IPS DF 4.7 (cell line): ENCODE data around the gene MPG.

ENCODE experiments used
- DNase-seq: peaks from one replicate; pipeline ENCODE4 v3.0.0-alpha.2; 2013; ENCODE audit warnings: low spot score; ENCODE audit errors: extremely low read depth

MPG gene

DNA sequence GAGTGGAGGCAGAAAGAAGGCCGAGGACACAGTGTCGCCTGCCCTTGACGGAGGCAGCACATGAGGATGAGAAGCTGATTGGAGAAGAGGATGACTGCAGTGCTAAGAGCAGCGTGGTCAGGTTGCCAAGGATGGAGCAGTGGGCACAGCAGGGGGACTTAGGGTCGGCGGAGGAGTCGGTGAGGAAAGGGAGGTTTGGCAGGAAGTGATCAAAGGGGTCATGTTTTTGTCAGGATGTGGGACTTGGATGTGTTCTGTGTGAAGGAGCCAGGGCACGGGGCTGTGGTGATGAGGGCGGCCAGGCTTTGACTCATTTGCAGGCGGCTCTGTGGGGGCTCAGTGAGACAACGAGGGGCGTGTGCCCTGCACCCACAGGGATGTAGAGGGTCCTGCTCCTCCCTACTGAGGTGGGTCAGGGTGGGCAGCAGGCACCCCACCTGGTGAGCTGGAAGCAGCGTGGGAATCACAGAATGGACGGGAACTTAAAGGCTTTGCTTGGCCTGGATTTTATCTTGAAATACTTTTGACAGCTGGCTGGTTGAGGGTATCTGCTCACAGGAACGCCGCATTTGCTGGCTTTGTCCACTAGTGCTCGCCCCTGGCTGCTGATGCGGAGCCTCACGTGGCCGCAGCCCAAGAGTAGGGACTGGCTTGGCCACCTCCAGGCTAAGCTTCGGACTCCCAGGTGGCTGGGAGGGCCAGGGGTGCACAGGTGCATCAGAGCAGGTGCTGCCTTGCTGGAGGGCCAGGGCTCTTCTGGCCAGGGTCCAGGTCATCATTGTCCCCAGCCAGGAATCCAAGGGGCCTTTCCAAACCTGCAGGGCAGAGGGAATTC, 6.0 kb downstream of the MPG start:
- no peak for DNase-seq

DNA sequence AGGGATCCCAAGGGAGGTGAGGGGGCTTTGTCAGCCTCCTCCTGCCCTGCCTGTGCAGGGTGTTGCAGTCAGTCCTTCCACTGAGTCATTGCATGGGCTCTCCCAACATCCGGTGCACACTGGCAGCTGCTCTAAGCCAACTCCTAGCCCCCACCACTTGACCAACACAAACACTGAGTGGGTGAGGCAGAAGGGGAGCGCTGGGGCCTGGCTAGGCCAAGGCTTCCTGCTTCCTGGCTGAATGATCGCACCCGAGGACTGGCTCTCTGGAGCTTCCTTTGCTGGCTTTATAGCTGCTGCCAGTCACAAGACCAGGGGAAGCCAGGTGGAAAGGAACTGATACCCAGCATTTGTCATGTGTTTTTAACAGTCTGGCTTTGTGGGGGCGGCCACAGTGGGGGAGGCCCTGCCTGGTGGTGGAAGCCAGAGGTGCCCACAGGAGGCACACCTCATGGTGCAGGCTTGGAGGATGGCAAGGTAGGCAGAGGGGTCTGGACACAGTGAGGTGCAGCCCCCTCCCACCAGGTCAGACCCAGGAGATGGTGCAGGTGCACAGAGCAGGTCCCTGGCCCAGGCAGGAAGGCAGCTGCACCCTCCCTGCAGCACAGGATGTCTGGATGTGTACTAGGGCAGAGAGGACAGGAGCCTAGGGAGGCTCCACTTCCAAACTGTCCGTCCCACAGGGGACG, 6.8 kb downstream of the MPG start:
- no peak for DNase-seq

DNA sequence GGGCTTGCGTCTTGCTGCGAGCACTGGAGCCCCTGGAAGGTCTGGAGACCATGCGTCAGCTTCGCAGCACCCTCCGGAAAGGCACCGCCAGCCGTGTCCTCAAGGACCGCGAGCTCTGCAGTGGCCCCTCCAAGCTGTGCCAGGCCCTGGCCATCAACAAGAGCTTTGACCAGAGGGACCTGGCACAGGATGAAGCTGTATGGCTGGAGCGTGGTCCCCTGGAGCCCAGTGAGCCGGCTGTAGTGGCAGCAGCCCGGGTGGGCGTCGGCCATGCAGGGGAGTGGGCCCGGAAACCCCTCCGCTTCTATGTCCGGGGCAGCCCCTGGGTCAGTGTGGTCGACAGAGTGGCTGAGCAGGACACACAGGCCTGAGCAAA, 7.4 kb downstream of the MPG start:
- no peak for DNase-seq

DNA sequence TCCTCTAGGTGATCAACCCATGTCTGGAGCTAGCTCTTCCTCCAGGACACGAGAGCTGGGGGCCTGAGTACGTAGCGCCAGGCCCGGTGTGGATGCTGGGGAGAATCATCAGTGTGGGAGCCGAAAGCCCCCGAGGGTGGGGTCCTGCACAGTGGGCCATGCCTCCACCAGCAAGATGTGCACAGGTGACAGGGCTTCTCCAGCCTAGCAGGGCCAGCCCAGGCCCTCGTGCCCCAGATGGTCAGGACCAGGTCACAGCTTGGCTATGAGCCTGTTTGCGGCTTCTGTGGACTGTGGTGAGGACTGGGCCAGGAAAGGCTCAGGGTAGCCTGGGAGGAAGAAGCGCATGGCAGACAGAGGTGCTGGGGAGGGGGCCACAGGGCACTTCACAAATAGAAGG, 7.8 kb downstream of the MPG start:
- DNase-seq, result no peak

DNA sequence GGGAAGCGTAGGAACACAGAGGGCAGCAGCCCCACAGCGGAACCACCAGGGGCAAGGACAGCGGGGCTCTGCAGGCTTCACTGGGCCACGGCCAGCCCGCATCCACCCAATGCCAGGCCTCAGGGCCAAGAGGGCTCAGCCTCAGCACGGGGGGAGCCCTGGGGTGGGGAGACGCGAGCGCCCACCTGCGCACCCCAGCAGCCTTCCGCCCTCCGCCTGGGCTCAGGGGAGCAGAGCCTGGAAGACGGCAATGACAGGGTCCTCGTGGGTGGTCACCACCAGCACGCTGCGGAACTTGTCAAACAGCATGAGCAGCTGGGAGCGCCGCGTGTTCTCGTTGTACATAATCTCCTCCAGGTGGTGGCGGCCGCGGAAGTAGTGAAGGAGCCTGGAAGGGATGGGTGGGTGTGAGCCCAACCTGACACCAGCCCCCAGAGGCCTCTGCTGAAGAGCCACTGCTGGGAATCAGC, 8.5 kb downstream of the MPG start:
- no peak for DNase-seq

DNA sequence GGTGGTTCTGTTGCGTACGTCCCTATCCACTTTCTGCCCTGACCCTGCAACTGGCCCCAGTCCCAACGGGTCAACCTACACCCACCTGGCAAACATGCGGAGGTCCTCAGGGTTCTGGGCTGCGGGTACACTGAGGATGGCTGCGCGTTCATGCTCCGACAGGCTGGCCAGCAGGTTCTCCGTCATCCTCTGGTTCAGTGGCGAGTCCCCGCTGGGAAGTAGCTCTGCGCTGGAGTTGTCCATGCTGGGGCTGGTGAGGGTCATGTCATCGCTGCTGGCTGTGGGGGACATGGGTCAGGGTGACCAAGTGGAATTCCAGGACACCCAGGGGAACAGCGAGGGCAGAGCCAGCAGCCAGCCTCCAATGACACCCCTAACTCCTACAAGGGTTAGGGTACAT, 10.6 kb downstream of the MPG start:
- no peak for DNase-seq

DNA sequence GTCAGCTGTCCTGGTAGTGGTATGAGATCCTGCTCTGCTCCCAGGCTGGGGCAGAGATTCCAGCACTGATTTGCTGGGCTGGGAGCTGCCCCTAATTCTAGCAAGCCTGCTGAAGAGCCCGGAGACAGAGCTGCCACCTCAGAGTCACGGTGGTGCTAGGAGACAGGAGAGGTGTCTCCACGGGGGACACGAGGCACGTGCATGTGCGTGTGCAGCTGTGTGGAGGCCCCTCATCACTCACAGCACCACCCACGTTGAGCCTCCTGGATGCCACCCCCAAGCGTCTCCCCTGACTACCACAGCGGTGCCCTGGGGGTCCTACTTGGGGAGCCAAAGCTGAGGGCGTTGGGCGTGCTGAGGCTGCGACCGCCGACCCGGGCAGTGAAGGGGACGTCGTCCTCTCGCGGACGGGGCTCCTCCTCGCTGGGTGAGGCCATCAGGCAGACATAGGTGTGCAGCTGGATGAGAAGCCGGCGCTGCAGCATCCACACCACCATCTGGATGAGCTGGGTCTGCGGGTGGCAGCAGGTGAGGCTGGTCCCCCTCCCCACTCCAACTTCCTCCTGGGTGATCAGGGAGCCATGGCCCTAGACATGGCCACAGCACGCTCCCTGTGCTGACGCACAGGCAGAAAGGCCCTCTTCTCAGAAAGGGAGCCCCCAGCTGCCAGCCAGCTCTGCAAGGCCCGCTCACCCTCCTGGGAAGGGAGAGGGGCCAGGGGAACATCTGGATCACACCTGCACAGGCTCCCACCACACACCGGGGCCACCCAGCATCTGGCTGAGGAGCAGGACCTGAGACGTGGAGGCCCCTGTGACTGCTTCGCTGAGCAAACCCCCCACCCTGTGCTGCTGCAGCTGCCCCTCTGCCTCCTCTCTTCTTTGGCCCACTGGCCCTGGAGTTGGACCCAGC, 11.6 kb downstream of the MPG start:
- DNase-seq, result no peak

DNA sequence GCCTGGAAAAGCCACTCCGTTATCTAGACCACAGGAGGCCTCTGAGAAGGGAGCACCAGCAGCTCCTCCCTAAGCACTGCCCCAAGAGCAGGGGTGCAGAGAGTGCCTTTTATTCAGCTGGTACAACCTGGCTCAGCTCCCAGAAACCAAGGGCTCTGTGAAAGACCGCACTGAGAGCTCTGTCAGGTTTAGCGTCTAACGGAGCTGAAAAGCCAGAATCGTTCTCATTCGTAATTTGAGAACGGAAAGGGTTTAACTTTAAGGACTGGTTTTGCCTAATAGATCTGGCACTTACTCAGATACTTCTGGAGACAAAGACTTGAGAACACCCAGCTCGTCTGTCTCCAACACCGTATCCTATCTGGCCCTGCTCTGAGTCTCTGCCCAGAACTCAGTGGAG, 13.5 kb downstream of the MPG start:
- no peak for DNase-seq

DNA sequence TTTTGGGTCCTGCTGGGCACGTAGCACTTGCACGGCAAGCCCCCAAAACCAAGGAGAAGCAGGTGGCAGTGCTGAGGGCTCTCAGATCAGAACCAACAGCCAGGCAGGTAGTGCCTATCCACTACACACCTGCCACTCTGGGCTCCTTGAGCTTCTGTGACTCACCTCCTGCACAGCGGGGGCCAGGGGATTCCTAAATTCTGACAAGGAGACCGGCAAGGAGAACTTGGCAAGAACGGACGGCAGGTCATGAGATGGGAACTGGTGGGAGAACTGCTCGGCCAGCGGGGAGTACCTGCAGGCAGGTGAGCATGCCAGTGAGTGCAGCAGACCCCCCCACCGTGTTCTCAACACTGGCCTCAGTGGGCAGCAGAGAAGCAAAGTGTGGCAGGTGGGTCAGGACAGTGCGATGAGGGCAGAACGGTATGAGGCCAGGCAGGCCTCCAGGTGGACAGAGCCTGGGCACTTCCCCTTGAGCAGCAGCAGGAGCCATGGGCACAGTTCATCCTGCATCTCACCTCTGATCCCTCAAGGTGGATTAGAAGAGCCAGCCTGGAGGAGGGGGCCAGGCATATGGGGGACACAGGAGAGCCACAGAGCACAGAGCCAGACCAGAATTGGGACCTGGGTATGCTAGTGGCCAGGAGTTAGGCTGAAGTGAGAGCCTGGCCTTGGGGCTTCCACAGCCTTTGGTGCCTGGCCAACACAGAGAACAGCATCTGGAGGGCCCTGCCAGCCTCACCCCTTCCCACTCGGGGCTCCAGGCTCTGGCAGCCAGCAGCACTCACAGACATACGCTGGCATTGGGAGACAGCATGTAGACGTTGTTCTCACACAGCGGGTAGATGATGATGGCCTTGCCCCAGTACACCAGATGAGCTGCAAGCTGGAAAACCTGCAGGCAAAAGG, 14.7 kb downstream of the MPG start:
- DNase-seq, result no peak

DNA sequence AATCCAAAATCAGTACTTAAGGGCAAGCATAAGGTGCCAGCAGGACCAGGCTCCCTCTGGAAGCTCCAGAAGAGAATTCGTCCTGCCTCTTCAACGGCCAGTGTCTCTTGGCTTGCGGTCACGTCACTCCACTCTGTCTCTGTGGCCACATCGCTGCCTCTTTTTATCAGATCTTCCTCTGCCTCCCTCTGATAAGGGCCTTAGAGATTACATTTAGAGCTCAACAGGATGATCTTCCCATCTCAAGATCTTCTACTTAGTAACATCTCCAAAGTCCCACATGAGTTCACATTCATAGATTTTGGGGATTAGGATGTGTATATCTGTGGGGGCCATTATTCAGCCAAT, 16.9 kb downstream of the MPG start:
- no peak for DNase-seq

DNA sequence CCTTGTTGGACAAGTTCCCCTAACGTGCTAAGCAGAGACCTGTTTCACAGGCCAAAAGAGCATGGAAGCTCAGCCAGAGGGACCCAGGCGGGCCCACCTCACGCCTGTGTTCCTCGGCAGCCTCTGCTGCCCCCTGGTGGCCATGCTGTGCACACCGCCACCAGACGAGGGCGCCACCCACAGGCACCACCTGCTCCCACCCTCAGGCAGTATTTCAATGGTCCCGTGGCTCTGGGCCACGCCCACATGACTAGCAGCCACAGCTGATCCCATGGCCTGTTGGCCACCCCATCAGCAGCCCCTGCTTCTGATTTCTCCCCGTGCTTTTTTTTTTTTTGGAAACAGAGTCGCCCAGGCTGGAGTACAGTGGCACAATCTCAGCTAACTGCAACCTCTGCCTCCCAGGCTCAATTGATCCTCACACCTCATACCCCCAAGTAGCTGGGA, 18.9 kb downstream of the MPG start:
- peak; percentile 76 for DNase-seq

DNA sequence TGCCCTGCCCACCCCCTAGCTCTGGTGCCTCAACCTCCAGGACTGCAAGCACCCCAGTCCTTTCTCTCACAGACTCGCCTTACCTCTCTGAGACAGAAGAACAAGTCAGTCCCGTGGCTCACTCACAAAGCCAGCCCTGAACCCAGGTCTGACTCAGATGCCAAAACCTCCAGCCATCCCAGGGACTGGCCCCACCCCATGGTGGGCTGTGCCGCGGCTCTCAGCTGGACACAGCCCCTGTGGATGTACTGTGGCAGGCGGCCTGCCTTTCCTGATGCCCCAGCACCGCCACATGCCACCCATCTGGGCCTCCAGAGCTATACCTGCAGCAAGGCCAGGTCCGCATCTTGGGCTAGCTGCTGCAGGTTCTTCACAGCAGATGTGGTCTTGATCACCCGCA, 19.8 kb downstream of the MPG start:
- DNase-seq, result no peak

DNA sequence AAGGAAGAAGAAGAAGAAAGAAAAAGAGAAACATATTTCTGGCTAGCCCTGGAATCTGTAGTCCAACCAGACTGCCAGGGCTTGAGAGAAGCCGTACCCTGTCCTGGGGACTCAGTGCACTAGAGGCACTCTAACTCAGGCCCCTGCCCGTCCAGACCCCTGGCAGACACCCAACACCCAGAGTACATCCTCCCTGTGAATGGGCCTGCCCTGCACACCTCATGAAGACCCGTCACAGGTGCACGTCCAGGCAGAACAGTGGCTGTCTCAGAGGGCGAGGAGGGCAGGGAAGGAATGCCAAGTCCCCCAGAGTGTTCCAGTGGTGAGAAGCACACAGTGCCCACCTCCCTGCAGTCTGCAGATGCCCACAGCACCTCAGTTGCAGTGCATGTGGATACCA, 23.0 kb downstream of the MPG start:
- DNase-seq, result no peak

DNA sequence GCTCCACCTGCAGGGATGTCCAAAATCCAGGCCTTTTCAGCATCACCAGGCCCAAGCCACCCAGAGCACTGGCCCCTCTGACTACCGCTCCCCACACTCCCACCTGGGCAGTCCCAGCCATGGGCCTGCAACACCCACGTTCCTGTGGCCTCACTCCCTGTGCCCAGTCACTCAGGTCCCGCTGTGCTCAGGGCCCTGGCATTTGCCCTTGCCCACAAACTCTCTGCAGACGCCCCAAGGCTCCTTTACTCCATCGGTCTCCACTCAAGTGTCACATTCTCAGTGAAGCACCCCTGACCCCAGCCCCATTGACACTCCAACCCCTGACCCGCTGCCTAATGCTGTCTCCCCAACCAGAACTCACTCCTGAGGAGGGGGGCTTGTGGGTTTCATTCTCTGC, 23.6 kb downstream of the MPG start:
- DNase-seq, result no peak

DNA sequence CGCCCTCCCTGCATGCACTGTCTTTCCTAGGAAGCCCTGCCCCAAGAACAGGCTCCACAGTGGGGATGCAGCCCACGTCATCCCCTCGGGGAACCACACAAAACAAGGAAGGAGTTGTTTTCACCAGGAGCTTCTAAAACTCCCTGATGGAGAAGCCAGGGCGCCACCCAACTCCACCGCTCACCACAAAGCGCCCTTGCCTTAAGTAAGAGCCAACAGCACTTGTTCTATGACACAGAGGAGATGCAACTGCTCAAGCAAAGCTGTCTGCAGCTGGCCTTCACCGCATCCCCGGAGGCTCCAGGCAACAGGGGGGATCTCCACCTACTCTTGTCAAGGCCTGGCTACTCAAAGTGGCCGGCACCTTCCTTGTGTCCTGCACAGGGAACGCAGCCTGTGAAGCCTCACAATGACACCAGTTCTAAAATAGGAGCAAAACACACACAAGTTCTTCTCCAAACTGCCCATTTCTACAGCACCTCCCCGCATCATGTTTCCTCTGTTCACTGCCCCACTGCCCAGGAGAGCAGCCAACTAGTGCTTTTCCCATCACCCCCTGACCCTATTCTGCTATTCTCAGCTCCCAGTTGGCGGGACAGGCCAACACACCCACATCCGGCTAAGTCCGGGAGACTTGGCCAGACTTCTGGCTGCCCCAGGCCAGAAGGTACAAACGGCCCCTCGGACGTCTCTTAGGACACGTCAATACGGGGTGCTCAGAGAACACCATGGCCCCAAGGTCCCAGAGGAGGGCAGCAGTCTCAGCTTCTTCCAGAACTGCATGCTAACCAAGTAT, 24.2 kb downstream of the MPG start:
- DNase-seq, result no peak

DNA sequence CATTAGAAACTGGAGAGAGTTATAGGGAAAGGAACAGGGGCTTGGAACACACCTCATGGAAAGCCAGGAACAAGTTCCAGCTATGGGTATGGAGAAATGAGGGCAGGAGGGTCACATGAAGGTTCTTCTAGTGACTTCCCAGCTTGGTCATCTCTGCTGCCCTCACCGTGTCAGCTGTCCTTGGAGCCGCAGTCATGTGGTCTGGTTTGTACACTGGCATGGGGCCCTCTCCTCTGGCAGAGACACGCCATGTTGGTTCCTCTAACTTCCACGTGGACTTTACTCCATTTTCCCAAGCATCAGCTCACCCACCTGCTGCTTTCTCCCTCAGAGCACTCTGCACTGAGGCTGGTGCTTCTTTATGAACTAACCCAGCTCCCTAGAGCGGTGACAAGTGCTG, 26.3 kb downstream of the MPG start:
- no peak for DNase-seq

DNA sequence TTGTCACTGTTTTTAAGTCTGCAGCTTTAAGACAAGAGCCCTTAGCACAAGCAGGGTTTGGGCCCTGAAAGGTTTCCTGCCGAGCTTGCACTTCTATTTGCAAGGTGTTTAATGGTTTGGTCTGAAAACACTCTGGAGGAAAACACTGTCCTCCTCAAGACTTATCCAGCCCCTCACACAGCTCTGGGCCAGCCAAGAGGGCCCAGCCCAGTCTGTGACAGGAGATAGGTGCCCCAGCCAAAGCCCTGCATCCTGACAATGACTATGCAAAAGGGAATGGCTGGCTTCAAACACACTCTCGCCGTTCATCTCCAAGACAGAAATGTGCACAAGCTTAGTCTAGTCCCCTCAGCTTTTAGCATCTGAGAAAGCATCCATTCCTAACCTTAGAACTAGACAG, 26.9 kb downstream of the MPG start:
- DNase-seq, result no peak

DNA sequence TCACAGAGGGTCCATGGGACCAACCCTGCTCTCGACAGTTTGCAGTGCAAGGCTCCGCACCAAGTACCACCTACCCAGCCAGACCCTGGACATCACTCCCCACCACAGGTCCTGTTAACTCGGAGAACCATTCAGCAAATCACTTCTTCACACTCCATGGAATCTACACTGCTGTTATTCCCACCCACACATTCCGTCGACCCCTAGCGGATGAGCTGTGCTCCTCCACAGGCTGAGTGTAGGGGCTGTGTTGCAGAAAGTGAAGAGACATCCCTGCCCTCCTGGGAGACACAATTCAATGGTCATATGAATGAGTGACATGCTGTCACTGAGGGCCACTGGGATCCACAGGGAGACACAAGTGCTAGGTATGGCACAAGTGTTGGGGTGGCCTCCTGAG, 27.5 kb downstream of the MPG start:
- DNase-seq, result no peak

DNA sequence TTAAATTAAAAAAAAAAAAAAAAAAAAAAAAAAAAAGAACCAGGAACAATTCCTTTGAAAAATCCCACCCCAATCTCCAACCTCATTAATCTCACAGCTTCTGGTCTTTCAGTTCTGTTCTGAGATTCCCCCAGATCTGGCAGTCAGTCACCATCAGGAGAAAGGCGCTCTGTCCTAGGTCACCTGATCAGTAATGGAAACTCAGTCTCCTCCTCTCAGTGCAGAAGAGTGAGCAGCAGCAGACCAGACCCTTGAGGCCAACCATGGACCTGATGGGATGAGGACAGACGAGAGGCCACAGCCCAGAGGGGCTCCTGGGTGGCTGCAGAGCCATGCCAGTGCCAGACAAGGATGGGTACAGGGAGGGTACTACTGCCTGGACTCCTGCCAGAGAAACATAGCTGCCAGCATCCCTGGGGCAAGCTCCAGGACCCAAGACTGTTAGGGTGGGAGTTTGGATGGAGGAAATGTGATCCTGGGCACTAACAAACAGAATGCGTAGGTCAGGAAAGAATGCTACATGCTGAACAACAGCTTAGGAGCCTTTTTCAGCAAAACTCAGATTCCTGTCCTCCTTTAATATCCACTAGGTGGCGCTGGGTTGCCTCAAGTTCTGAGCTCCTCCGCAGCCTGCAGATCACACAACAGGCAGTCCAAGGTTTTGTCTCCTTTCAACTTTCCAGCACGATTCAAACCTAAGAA, 28.7 kb downstream of the MPG start:
- peak; percentile 44 for DNase-seq
